ENCODE data around the gene RP2. TPM values are rescaled to one million over a fixed set of nuclear protein-coding genes. Genes with fewer than 3 reads are reported as not detected.

RP2 gene
- total RNA-seq, 4 donors from 2014 or later: 12.1 to 20.9 (median 14.7) TPM

- no peak for ATAC-seq (ENCODE audit: low FRiP score)
- TF ChIP-seq CTCF (IDR thresholded peaks at IDR 0.05): no peak
Measured at GRCh38 chrX:46823481-46823880, 13.4 kb upstream of the RP2 start.

GRCh38 chrX:46831765-46832327, 5.0 kb upstream of the RP2 start:
- ATAC-seq (ENCODE audit: low FRiP score) (no peak), DNase-seq (ENCODE audit: low spot score) (no peak)
- no peak for TF ChIP-seq CTCF (IDR thresholded peaks at IDR 0.05)

More at GRCh38 chrX:46823481-46823880, 13.4 kb upstream of the RP2 start:
- DNase-seq (ENCODE audit: low spot score): no peak

- TF ChIP-seq CTCF (IDR thresholded peaks at IDR 0.05): no peak
- no peak for DNase-seq (ENCODE audit: low spot score)
- no peak for ATAC-seq (ENCODE audit: low FRiP score)
Measured at GRCh38 chrX:46837558-46838485, 979 bp downstream of the RP2 start.

GRCh38 chrX:46838486-46838870, 1.6 kb downstream of the RP2 start:
- DNase-seq (ENCODE audit: low spot score) (no peak), ATAC-seq (ENCODE audit: low FRiP score) (no peak)
- no peak for TF ChIP-seq CTCF (IDR thresholded peaks at IDR 0.05)

GRCh38 chrX:46838974-46839480, 2.2 kb downstream of the RP2 start:
- DNase-seq (ENCODE audit: low spot score) (no peak), ATAC-seq (ENCODE audit: low FRiP score) (no peak)
- TF ChIP-seq CTCF (IDR thresholded peaks at IDR 0.05): no peak

GRCh38 chrX:46840946-46841345, 4.1 kb downstream of the RP2 start:
- no peak for TF ChIP-seq CTCF (IDR thresholded peaks at IDR 0.05)
- ATAC-seq (ENCODE audit: low FRiP score): no peak
- no peak for DNase-seq (ENCODE audit: low spot score)

Measured in omental fat pad (tissue), 4 donors.